KMS-11 (cell line): Measurements from ENCODE around the gene AGAP3.

ENCODE experiments used
- H2AFZ ChIP-seq: fragments of 200-600 bp; sonication (generic); 2 replicates; pipeline ENCODE4 v1.6.1; 2016; ENCODE audit warnings: antibody characterized with exemption, mixed run types, low read depth
- H3K27ac ChIP-seq: fragments of 200-600 bp; sonication (generic); 2 replicates; pipeline ENCODE4 v1.6.1; 2016; ENCODE audit warnings: mild to moderate bottlenecking, mixed run types
- H3K27me3 ChIP-seq: fragments of 200-600 bp; sonication (generic); 2 replicates; pipeline ENCODE4 v1.6.1; 2017; ENCODE audit warnings: mild to moderate bottlenecking, low read depth, mixed run types, moderate library complexity; ENCODE audit not compliant: insufficient read depth
- H3K36me3 ChIP-seq: fragments of 200-600 bp; sonication (generic); 2 replicates; pipeline ENCODE4 v1.6.1; 2017; ENCODE audit warnings: mild to moderate bottlenecking, mixed run types; ENCODE audit not compliant: insufficient read depth
- H3K4me1 ChIP-seq: fragments of 200-600 bp; sonication (generic); 2 replicates; pipeline ENCODE4 v1.6.1; 2016; ENCODE audit warnings: mild to moderate bottlenecking, low read depth, mixed run types; ENCODE audit not compliant: poor library complexity, severe bottlenecking
- H3K4me2 ChIP-seq: fragments of 200-600 bp; sonication (generic); 2 replicates; pipeline ENCODE4 v1.7.0; 2016; ENCODE audit warnings: mild to moderate bottlenecking, mixed run types
- H3K4me3 ChIP-seq: fragments of 200-600 bp; sonication (generic); IDR thresholded peaks from 2 replicates; pipeline ENCODE4 v1.6.1; 2017; ENCODE audit warnings: low read depth, low read length, mixed read lengths; ENCODE audit not compliant: insufficient read depth
- H3K79me2 ChIP-seq: fragments of 200-600 bp; sonication (generic); 2 replicates; pipeline ENCODE4 v1.6.1; 2016; ENCODE audit warnings: low read depth, mixed run types; ENCODE audit not compliant: insufficient read depth
- H3K9ac ChIP-seq: fragments of 200-600 bp; sonication (generic); 2 replicates; pipeline ENCODE4 v1.6.1; 2016; ENCODE audit warnings: mild to moderate bottlenecking, mixed run types
- H4K20me1 ChIP-seq: fragments of 200-600 bp; sonication (generic); 2 replicates; pipeline ENCODE4 v1.6.1; 2016; ENCODE audit warnings: mild to moderate bottlenecking, mixed run types; ENCODE audit not compliant: insufficient read depth
- CTCF ChIP-seq: fragments of 200-600 bp; sonication (generic); conservative IDR thresholded peaks from 2 replicates; pipeline ENCODE4 v1.6.1; 2017; ENCODE audit warnings: low read depth, mild to moderate bottlenecking, antibody characterized with exemption, low read length, moderate library complexity, mixed read lengths

The AGAP3 gene

GRCh38 chr7:151064993-151065392 is 21.3 kb upstream of the AGAP3 start:
- Histone ChIP-seq H3K4me2 (no peak overlapping the region), H3K4me3 (no peak overlapping the region), H3K4me1 (peaks cover 7% of the 10 kb centered on the region), H3K9ac (no peak overlapping the region), H3K36me3 (peaks cover 2% of the 10 kb centered on the region; the same call in 1 of the 2 replicates), H3K27me3 (no peaks in the 10 kb centered on the region), H4K20me1 (no peaks in the 10 kb centered on the region), H2AFZ (no peak overlapping the region), H3K27ac (no peak overlapping the region), H3K79me2 (peaks cover 20% of the 10 kb centered on the region; the same call in 1 of the 2 replicates)
- no peak for TF ChIP-seq CTCF

- Histone ChIP-seq H2AFZ (no peak overlapping the region), H3K79me2 (peaks cover 15% of the 10 kb centered on the region; the same call in 1 of the 2 replicates), H3K4me1 (peaks cover 6% of the 10 kb centered on the region), H3K27me3 (no peaks in the 10 kb centered on the region), H3K9ac (no peak overlapping the region), H4K20me1 (no peaks in the 10 kb centered on the region), H3K4me2 (no peak overlapping the region), H3K27ac (no peak overlapping the region), H3K36me3 (peaks cover 8% of the 10 kb centered on the region; the same call in 1 of the 2 replicates), H3K4me3 (no peak overlapping the region)
- TF ChIP-seq CTCF: no peak
Observed at GRCh38 chr7:151065516-151065915, 20.8 kb upstream of the AGAP3 start.

DNA sequence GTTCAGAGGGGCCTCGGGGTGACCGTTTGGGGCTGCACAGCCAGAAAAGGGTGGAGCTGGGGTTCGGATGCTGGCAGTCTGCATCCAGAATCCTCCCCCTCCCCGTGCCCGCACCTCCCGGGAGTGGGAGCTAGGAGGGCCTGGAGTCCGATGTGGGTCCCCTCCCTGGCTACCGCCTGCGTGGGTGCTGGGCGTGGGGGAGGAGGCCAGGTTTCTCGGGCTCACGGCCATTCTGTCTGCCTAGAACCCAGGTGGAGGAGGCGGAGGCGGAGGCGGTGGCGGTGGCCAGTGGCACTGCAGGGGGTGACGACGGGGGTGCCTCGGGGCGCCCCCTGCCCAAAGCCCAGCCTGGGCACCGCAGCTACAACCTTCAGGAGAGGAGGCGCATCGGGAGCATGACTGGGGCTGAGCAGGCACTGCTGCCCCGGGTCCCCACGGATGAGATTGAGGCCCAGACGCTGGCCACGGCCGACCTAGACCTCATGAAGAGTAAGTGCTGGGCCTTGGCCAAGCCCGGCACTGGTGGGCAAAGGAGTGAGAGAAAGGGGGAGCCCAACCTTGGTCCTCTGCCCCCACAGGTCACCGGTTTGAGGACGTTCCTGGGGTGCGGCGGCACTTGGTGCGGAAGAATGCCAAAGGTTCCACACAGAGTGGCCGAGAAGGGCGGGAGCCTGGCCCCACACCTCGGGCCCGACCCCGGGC is 19.9 kb upstream of the AGAP3 start:
- Histone ChIP-seq H3K4me3 (no peak overlapping the region), H3K36me3 (peaks cover 8% of the 10 kb centered on the region; the same call in 1 of the 2 replicates), H3K9ac (no peak overlapping the region), H3K79me2 (peaks cover 8% of the 10 kb centered on the region; the same call in 1 of the 2 replicates), H4K20me1 (no peaks in the 10 kb centered on the region), H3K4me2 (no peak overlapping the region), H3K27me3 (no peaks in the 10 kb centered on the region), H3K27ac (no peak overlapping the region), H3K4me1 (no peaks in the 10 kb centered on the region), H2AFZ (no peak overlapping the region)
- TF ChIP-seq CTCF: no peak

DNA sequence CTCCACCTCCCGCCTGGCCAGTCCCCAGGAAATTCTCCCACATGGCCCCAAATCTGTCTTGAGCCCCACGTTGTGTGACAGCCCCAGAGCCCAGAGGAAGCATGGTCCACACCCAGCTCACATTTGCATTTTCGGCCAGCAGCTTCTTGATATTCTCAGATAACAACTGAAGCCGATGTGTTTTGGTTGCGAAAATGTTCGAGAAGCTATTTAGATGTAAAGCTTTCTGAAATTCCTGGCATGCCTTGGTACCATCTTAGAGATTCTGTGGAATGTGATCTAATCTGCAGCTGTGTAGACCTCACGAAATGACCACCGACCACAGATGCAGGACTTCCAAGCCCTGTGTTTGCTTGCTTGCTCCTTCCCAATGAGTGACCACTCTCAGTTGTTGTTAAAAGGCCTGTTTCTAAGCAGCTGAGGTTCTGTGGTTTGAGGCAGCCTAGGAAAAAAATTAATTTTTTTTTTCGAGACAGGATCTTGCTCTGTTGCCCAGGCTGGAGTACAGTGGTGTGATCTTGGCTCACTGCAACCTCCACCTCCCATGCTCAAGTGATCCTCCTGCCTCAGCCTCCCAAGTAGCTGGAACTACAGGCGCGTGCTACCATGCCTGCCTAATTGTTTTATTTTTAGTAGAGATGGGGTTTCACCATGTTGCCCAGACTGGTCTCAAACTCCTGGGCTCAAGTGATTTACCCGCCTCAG is 18.1 kb upstream of the AGAP3 start:
- no peak overlapping the region for H3K4me2 ChIP-seq

More for the DNA sequence above, 18.1 kb upstream of the AGAP3 start:
- H3K4me3 ChIP-seq: no peak overlapping the region
- H2AFZ ChIP-seq: no peak overlapping the region
- H3K9ac ChIP-seq: no peak overlapping the region
- H3K79me2 ChIP-seq: no peaks in the 10 kb centered on the region
- H3K27ac ChIP-seq: no peak overlapping the region
- peaks cover 8% of the 10 kb centered on the region; the same call in 1 of the 2 replicates for H3K36me3 ChIP-seq
- no peaks in the 10 kb centered on the region for H4K20me1 ChIP-seq
- H3K4me1 ChIP-seq: no peaks in the 10 kb centered on the region
- no peaks in the 10 kb centered on the region for H3K27me3 ChIP-seq
- TF ChIP-seq CTCF: no peak
